SJCRH30 (cell line): Measurements from ENCODE around the gene RAD21L1. TPM values are rescaled to one million over a fixed set of nuclear protein-coding genes. Genes with fewer than 3 reads are reported as not detected.

Source experiments
- DNase-seq, 2 experiments: peaks; one replicate each; pipeline ENCODE4 v3.0.0-alpha.2; 2015 to 2020
- H3K27ac ChIP-seq: fragments of 250-450 bp; sonication (Bioruptor Pico); 2 replicates; pipeline ENCODE4 v1.5.1; 2020; ENCODE audit warnings: mild to moderate bottlenecking, moderate library complexity
- H3K27me3 ChIP-seq: fragments of 250-450 bp; sonication (Bioruptor Pico); 2 replicates; pipeline ENCODE4 v1.5.1; 2020; ENCODE audit warnings: mild to moderate bottlenecking, moderate library complexity
- H3K36me3 ChIP-seq: fragments of 250-450 bp; sonication (Bioruptor Pico); 2 replicates; pipeline ENCODE4 v1.5.1; 2020; ENCODE audit warnings: mild to moderate bottlenecking, moderate library complexity
- H3K4me1 ChIP-seq: fragments of 250-450 bp; sonication (Bioruptor Pico); 2 replicates; pipeline ENCODE4 v1.5.1; 2020; ENCODE audit warnings: mild to moderate bottlenecking, moderate library complexity
- H3K4me3 ChIP-seq: fragments of 250-450 bp; sonication (Bioruptor Pico); 2 replicates; pipeline ENCODE4 v1.5.1; 2020; ENCODE audit warnings: mild to moderate bottlenecking, moderate library complexity
- H3K9me3 ChIP-seq: fragments of 250-450 bp; sonication (Bioruptor Pico); replicated peaks from 2 replicates; pipeline ENCODE4 v1.5.1; 2020; ENCODE audit warnings: mild to moderate bottlenecking, moderate library complexity
- total RNA-seq: library from RNA; depleted of rRNA; stranded (reverse); fragments of >200 nt; shearing (Covaris generic); gene quantifications from 2 replicates; pipeline ENCODE4 v1.2.3, GENCODE V29; 2014

Gene RAD21L1
- total RNA-seq, 1 experiment from 2014 or later = not detected

GRCh38 chr20:1189827-1190226 lies 36.0 kb upstream of the RAD21L1 start:
- Histone ChIP-seq H3K4me1 (no peaks in the 10 kb centered on the region), H3K27me3 (0 out of 2 replicates have a peak, but pooled peaks cover 5% of the 10 kb centered on the region)

DNA sequence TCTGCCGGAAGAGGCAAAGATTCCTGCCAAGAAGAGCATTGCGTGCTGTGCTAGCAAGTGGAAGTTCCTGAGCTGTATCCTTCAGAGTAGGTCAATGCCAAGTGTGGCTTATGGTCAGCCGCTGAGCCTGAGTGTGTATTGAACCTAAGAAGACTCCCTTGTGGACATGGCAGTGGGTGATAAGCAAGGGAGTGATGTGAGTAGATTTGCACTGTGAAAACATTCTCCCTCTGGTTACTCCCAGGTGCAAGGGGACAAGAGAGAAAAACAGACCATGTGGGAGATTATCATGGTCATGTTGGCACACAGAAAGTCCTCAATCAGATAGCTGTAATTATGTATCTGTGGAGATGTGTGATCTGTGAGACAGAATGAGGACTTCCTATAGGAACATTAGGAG lies 35.0 kb upstream of the RAD21L1 start:
- DNase-seq = no peak
- Histone ChIP-seq H3K4me1 (no peaks in the 10 kb centered on the region), H3K27ac (no peak overlapping the region), H3K36me3 (no peaks in the 10 kb centered on the region), H3K27me3 (0 out of 2 replicates have a peak, but pooled peaks cover 4% of the 10 kb centered on the region), H3K9me3 (no peaks in the 10 kb centered on the region), H3K4me3 (no peak overlapping the region)

More at GRCh38 chr20:1189827-1190226, 36.0 kb upstream of the RAD21L1 start:
- DNase-seq = no peak
- H3K4me3 ChIP-seq = no peak overlapping the region
- no peaks in the 10 kb centered on the region for H3K36me3 ChIP-seq
- no peak overlapping the region for H3K27ac ChIP-seq
- H3K9me3 ChIP-seq = no peaks in the 10 kb centered on the region

DNA sequence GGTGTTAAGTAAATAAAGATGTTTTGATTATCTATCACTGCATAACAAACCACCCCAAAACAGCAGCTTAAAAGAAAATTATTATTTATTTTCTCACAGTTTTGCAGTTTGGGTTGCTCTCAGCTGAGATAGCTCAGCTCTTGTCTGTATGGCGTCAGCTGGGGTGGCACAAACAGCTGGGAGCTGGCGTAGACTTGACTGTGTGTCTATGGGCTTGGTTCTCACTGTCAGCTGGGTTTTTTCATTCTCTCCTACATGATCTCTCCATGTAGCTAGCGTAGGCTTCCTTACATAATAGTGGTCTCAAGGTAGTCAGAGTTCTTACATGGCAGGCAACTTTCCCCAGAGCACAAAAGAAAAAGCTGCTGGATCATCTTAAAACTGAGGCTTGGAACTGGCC lies 34.5 kb upstream of the RAD21L1 start:
- H3K27ac ChIP-seq = no peak overlapping the region
- H3K9me3 ChIP-seq = no peaks in the 10 kb centered on the region
- no peaks in the 10 kb centered on the region for H3K36me3 ChIP-seq
- no peak overlapping the region for H3K4me3 ChIP-seq
- H3K27me3 ChIP-seq = no peaks in the 10 kb centered on the region
- no peak for DNase-seq
- H3K4me1 ChIP-seq = no peaks in the 10 kb centered on the region

GRCh38 chr20:1195226-1195625 lies 30.6 kb upstream of the RAD21L1 start:
- Histone ChIP-seq H3K9me3 (no peaks in the 10 kb centered on the region), H3K4me3 (no peak overlapping the region), H3K27ac (no peak overlapping the region), H3K27me3 (no peaks in the 10 kb centered on the region; the same call in 1 of the 2 replicates), H3K36me3 (no peaks in the 10 kb centered on the region), H3K4me1 (no peaks in the 10 kb centered on the region)
- DNase-seq = no peak

GRCh38 chr20:1196634-1197033 lies 29.2 kb upstream of the RAD21L1 start:
- no peaks in the 10 kb centered on the region; the same call in 1 of the 2 replicates for H3K27me3 ChIP-seq
- no peaks in the 10 kb centered on the region for H3K4me1 ChIP-seq
- no peaks in the 10 kb centered on the region for H3K9me3 ChIP-seq
- H3K27ac ChIP-seq = no peak overlapping the region
- no peaks in the 10 kb centered on the region for H3K36me3 ChIP-seq
- no peak overlapping the region for H3K4me3 ChIP-seq
- no peak for DNase-seq

DNA sequence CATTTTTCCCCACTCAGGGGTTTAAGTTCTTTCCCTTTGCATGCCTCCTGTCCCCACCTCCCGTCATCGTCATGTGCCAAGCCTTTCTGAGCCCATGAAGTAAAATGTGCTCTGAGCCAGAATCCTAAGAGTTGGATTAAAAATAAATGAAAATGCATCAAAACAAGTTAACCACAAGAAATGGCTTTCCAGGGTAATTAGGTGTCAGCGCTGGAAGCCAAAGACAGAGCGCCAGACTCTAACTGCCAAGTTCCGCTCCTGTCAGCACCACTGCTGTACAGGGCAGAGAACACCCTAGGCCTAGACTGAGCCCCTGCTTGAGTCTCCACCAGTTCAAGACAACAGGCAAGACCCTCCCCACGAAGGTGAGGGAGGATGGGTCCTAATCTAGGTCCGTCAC lies 28.0 kb upstream of the RAD21L1 start:
- no peaks in the 10 kb centered on the region for H3K9me3 ChIP-seq
- H3K27me3 ChIP-seq = peaks cover 5% of the 10 kb centered on the region; the same call in 1 of the 2 replicates
- no peak overlapping the region for H3K4me3 ChIP-seq
- no peak overlapping the region for H3K27ac ChIP-seq
- H3K36me3 ChIP-seq = no peaks in the 10 kb centered on the region
- H3K4me1 ChIP-seq = no peaks in the 10 kb centered on the region
- DNase-seq = no peak

- peaks cover 5% of the 10 kb centered on the region; the same call in 1 of the 2 replicates for H3K27me3 ChIP-seq
- H3K4me1 ChIP-seq = no peaks in the 10 kb centered on the region
- no peaks in the 10 kb centered on the region for H3K36me3 ChIP-seq
- H3K9me3 ChIP-seq = no peaks in the 10 kb centered on the region
- H3K27ac ChIP-seq = no peak overlapping the region
- H3K4me3 ChIP-seq = no peak overlapping the region
- no peak for DNase-seq
These were observed 27.1 kb upstream of the RAD21L1 start for GRCh38 chr20:1198751-1199150.

- H3K4me1 ChIP-seq = no peaks in the 10 kb centered on the region
- H3K27ac ChIP-seq = no peak overlapping the region
- H3K27me3 ChIP-seq = peaks cover 5% of the 10 kb centered on the region; the same call in 1 of the 2 replicates
- DNase-seq = no peak
- no peak overlapping the region for H3K4me3 ChIP-seq
- no peaks in the 10 kb centered on the region for H3K36me3 ChIP-seq
- H3K9me3 ChIP-seq = no peaks in the 10 kb centered on the region
These were observed 26.5 kb upstream of the RAD21L1 start for GRCh38 chr20:1199212-1199873.

- DNase-seq = no peak
- Histone ChIP-seq H3K4me3 (no peak overlapping the region), H3K27me3 (peaks cover 5% of the 10 kb centered on the region; the same call in 1 of the 2 replicates), H3K9me3 (no peaks in the 10 kb centered on the region), H3K36me3 (no peaks in the 10 kb centered on the region), H3K4me1 (no peaks in the 10 kb centered on the region), H3K27ac (no peak overlapping the region)
These were observed 25.9 kb upstream of the RAD21L1 start for GRCh38 chr20:1199964-1200363.

DNA sequence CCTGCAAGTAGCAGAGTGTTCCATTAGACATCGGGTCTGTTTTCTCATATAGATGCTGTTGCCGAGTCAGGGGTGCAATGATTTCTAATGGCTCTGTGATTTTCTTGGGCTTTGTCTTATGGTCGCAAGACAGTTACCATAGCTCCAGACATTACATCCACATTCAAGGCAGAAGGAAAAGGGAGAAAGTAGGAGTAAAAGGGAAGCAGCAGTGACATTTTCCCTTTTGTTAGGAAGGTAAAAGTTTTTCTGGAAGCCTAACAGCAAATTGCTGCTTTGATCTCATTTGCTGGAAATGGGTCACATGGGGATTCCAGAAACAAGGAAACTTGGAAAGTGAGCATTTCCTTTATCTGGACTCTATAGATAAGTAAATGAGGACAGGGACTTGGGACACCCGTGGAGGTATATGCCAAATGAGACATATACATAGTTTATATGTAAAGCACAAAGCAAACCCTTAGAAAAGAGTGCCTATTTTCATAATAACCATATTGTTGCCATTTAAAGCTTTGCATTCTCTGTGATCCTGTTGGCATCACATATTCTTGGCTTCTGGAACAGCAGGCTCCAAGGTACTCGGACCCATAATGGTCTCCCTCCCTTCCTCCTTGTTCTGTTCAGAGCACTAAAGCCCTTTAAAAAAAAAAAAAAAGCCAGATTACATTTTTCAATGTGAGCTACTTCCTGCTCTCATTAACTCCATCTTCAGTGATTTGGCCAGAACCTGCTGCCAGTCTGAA lies 22.9 kb upstream of the RAD21L1 start, which contains the start of gene C20orf202:
TSS of gene C20orf202 (plus strand) at position 693 of the 743 bp plus-strand sequence. CDS start 132 bp downstream, outside the sequence.
- no peak for DNase-seq
- no peaks in the 10 kb centered on the region for H3K9me3 ChIP-seq

DNA sequence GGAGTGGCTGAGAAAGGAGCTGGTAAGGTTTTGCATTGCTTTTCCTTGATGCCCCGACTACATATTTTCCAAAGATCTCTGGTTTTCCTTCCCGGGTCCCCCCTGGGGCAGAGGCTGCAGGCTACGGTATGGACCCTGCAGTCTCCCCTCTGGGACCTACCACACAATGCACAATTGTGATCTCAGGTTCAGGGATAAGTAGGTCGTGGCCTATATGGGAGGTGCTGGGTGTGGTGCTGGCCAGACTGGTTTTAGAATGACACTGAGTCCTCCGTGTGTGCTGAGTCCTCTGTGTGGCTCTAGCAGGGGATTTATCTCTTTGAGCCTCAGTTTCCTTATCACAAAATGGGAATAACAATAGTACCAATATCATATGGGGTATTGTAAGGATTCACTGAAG lies 22.2 kb upstream of the RAD21L1 start:
- Histone ChIP-seq H3K9me3 (no peaks in the 10 kb centered on the region), H3K4me1 (no peaks in the 10 kb centered on the region), H3K27me3 (peaks cover 5% of the 10 kb centered on the region; the same call in 1 of the 2 replicates), H3K27ac (no peak overlapping the region), H3K36me3 (no peaks in the 10 kb centered on the region), H3K4me3 (no peak overlapping the region)
- no peak for DNase-seq

More for the DNA sequence above, 22.9 kb upstream of the RAD21L1 start, which contains the start of gene C20orf202:
- Histone ChIP-seq H3K4me3 (no peak within 1 kb of the TSS), H3K27me3 (peaks cover 5% of the 10 kb centered on the region; the same call in 1 of the 2 replicates), H3K4me1 (no peaks in the 10 kb centered on the region), H3K27ac (no peak within 1 kb of the TSS), H3K36me3 (no peaks in the 10 kb centered on the region)

DNA sequence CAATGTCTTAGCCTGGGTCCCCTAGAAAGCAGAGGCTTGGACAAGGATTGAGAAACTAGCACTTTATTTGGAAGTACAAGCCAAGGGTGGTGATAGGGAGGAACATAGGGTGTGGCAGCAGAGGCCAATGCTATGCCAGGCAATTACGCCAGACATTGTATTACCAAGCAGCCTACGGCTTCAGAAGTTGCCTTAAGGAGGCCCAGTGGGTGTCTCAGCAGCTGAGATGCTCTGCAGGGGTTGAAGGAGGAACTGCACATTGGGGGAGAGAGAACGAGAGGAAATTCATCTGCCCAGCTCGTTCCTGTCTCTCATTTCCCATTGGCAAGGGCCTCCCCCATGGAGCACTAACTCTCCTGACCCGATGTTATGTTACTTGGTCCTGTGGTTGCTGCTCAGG lies 21.7 kb upstream of the RAD21L1 start:
- no peak overlapping the region for H3K4me3 ChIP-seq
- no peak overlapping the region for H3K27ac ChIP-seq
- H3K9me3 ChIP-seq = no peaks in the 10 kb centered on the region
- H3K4me1 ChIP-seq = no peaks in the 10 kb centered on the region
- no peaks in the 10 kb centered on the region for H3K36me3 ChIP-seq
- DNase-seq = no peak
- peaks cover 5% of the 10 kb centered on the region; the same call in 1 of the 2 replicates for H3K27me3 ChIP-seq

GRCh38 chr20:1204576-1204975 lies 21.3 kb upstream of the RAD21L1 start:
- Histone ChIP-seq H3K4me1 (no peaks in the 10 kb centered on the region), H3K9me3 (no peaks in the 10 kb centered on the region), H3K27ac (no peak overlapping the region), H3K36me3 (no peaks in the 10 kb centered on the region), H3K27me3 (peaks cover 5% of the 10 kb centered on the region; the same call in 1 of the 2 replicates), H3K4me3 (no peak overlapping the region)
- DNase-seq = no peak

GRCh38 chr20:1205802-1206201 lies 20.0 kb upstream of the RAD21L1 start:
- H3K36me3 ChIP-seq = no peaks in the 10 kb centered on the region
- H3K9me3 ChIP-seq = no peaks in the 10 kb centered on the region
- no peak overlapping the region for H3K27ac ChIP-seq
- no peak overlapping the region for H3K4me3 ChIP-seq
- no peaks in the 10 kb centered on the region for H3K4me1 ChIP-seq
- peaks cover 5% of the 10 kb centered on the region; the same call in 1 of the 2 replicates for H3K27me3 ChIP-seq
- no peak for DNase-seq
